ENCODE measurements around the gene NUP43.

Gene NUP43

GRCh38 chr6:149746147-149746946 lies at the start of gene NUP43:
NUP43 (minus strand) TSS chr6:149746529; CDS start chr6:149746495, 34 bp downstream.
- FAIRE-seq (no peak), DNase-seq (ENCODE audit: insufficient read length, low spot score) (peak; percentile 76)
- TF ChIP-seq CTCF (IDR thresholded peaks at IDR 0.05; ENCODE audit: insufficient read depth, missing control alignments) = no peak

GRCh38 chr6:149783551-149783950 lies 37.2 kb upstream of the NUP43 start:
- TF ChIP-seq CTCF (IDR thresholded peaks at IDR 0.05; ENCODE audit: insufficient read depth, missing control alignments) = no peak
- FAIRE-seq (no peak), DNase-seq (ENCODE audit: insufficient read length, low spot score) (no peak)

GRCh38 chr6:149782337-149782736 lies 36.0 kb upstream of the NUP43 start:
- DNase-seq (ENCODE audit: insufficient read length, low spot score) (no peak), FAIRE-seq (no peak)
- no peak for TF ChIP-seq CTCF (IDR thresholded peaks at IDR 0.05; ENCODE audit: insufficient read depth, missing control alignments)

- FAIRE-seq = no peak
- DNase-seq (ENCODE audit: insufficient read length, low spot score) = no peak
- no peak for TF ChIP-seq CTCF (IDR thresholded peaks at IDR 0.05; ENCODE audit: insufficient read depth, missing control alignments)
Measured at GRCh38 chr6:149781715-149782114, 35.4 kb upstream of the NUP43 start.

- no peak for FAIRE-seq
Measured at GRCh38 chr6:149779644-149779963, 33.3 kb upstream of the NUP43 start.

GRCh38 chr6:149777624-149778023 lies 31.3 kb upstream of the NUP43 start:
- no peak for TF ChIP-seq CTCF (IDR thresholded peaks at IDR 0.05; ENCODE audit: insufficient read depth, missing control alignments)
- DNase-seq (ENCODE audit: insufficient read length, low spot score) (no peak), FAIRE-seq (no peak)

More at GRCh38 chr6:149779644-149779963, 33.3 kb upstream of the NUP43 start:
- TF ChIP-seq CTCF (IDR thresholded peaks at IDR 0.05; ENCODE audit: insufficient read depth, missing control alignments) = no peak
- DNase-seq (ENCODE audit: insufficient read length, low spot score) = no peak

GRCh38 chr6:149771925-149772324 lies 25.6 kb upstream of the NUP43 start:
- FAIRE-seq = no peak
- no peak for TF ChIP-seq CTCF (IDR thresholded peaks at IDR 0.05; ENCODE audit: insufficient read depth, missing control alignments)
- DNase-seq (ENCODE audit: insufficient read length, low spot score) = no peak

All from D721Med (cell line).